Measurements from ENCODE around the gene SV2A. TPM values are rescaled to one million over a fixed set of nuclear protein-coding genes. Genes with fewer than 3 reads are reported as not detected.
A peak's percentile ranks its signal among the peaks of the same experiment; 100 is the strongest.

The SV2A gene, protein sequence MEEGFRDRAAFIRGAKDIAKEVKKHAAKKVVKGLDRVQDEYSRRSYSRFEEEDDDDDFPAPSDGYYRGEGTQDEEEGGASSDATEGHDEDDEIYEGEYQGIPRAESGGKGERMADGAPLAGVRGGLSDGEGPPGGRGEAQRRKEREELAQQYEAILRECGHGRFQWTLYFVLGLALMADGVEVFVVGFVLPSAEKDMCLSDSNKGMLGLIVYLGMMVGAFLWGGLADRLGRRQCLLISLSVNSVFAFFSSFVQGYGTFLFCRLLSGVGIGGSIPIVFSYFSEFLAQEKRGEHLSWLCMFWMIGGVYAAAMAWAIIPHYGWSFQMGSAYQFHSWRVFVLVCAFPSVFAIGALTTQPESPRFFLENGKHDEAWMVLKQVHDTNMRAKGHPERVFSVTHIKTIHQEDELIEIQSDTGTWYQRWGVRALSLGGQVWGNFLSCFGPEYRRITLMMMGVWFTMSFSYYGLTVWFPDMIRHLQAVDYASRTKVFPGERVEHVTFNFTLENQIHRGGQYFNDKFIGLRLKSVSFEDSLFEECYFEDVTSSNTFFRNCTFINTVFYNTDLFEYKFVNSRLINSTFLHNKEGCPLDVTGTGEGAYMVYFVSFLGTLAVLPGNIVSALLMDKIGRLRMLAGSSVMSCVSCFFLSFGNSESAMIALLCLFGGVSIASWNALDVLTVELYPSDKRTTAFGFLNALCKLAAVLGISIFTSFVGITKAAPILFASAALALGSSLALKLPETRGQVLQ
- 1 to 10 TPM; 3.3 to 3.4 TPM for total RNA-seq
- polyA plus RNA-seq (ENCODE audit: insufficient read length in 6 of 6): 1 to 10 TPM; 6.0 to 7.9 (median 6.6) TPM
- long read RNA-seq, donor 1: 0 reads
- long read RNA-seq, donor 2: 0 reads
- long read RNA-seq, donor 3, full-length matches to known transcripts: 1 of 1 reads
- long read RNA-seq, donor 3, partial matches to known transcripts: 0 of 1 reads
- long read RNA-seq, donor 3, other reads (novel, unspliced or antisense): 0 of 1 reads
- long read RNA-seq, donor 4: 0 reads
- long read RNA-seq, donor 5: 0 reads
- long read RNA-seq, donor 6, full-length matches to known transcripts: 2 of 2 reads
- long read RNA-seq, donor 6, partial matches to known transcripts: 0 of 2 reads
- long read RNA-seq, donor 6, other reads (novel, unspliced or antisense): 0 of 2 reads
- long read RNA-seq, donor 7: 0 reads
- long read RNA-seq, donor 8, partial matches to known transcripts: 0 of 1 reads
- long read RNA-seq, donor 8, other reads (novel, unspliced or antisense): 0 of 1 reads
- long read RNA-seq, donor 9: 0 reads
- long read RNA-seq, donor 10, partial matches to known transcripts: 0 of 1 reads
- long read RNA-seq, donor 10, other reads (novel, unspliced or antisense): 1 of 1 reads
- long read RNA-seq, donor 11, full-length matches to known transcripts: 16 of 31 reads
- long read RNA-seq, donor 11, partial matches to known transcripts: 15 of 31 reads
- long read RNA-seq, donor 11, other reads (novel, unspliced or antisense): 0 of 31 reads
- long read RNA-seq, donor 12, full-length matches to known transcripts: 1 of 1 reads
- long read RNA-seq, donor 12, partial matches to known transcripts: 0 of 1 reads
- long read RNA-seq, donor 12, other reads (novel, unspliced or antisense): 0 of 1 reads

- Histone ChIP-seq H3K4me3 (peak within 1 kb of the TSS; percentile 22 to 30), H3K4me1 (peaks cover 0 to 24% of the 10 kb centered on the region in 2 donors), H3K27ac (no peak within 1 kb of the TSS), H3K36me3 (peaks cover 0 to 16% of the 10 kb centered on the region in 2 donors), H3K9me3 (no peaks in the 10 kb centered on the region), H3K27me3 (peaks cover 0 to 23% of the 10 kb centered on the region in 2 donors)
- DNase-seq (peak in 1 of 4 donors; percentile 52), ATAC-seq (peak; percentile 60)
- TF ChIP-seq CTCF (IDR thresholded peaks at IDR 0.05): no peak
- intact Hi-C loops (cut with DNase I): no loop called here
Observed at GRCh38 chr1:149917571-149918144, at the start of gene SV2A. SV2A (minus strand) TSS chr1:149917844; CDS start chr1:149913840, 4,004 bp downstream.

DNA sequence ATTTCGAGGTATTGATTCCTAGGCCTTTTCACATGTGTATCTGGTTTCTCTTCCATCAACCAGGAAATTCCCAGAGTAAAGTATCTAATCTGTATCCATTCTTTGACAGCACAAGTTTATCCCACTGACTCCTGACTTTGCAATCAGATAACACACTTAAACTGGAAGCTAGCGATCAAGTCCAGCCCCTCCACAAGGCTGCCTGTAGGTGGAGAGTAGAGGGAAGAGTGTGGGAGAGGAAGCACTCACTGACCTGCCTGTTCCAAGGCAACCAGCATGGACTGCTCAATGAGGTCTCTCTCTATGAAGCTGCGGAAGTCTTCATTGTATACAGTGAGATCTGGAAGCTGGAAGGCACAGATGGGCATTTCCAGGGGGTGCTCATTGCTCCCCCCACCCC, 49.4 kb upstream of the SV2A start:
- H3K27me3 ChIP-seq: peaks cover 0 to 9% of the 10 kb centered on the region in 2 donors
- H3K9me3 ChIP-seq: no peaks in the 10 kb centered on the region
- H3K4me3 ChIP-seq: no peak overlapping the region
- ATAC-seq (no peak), DNase-seq (no peak)
- H3K36me3 ChIP-seq: peaks cover 0 to 69% of the 10 kb centered on the region in 2 donors
- no peak overlapping the region for H3K27ac ChIP-seq
- intact Hi-C loops (cut with DNase I): loop anchor here in 1 of 2 donors (10.0 kb wide), 1 partner anchor 198 kb away; no protein-coding TSS in a partner anchor
- no peak for TF ChIP-seq CTCF (IDR thresholded peaks at IDR 0.05)
- H3K4me1 ChIP-seq: peaks cover 7 to 21% of the 10 kb centered on the region in 2 donors

DNA sequence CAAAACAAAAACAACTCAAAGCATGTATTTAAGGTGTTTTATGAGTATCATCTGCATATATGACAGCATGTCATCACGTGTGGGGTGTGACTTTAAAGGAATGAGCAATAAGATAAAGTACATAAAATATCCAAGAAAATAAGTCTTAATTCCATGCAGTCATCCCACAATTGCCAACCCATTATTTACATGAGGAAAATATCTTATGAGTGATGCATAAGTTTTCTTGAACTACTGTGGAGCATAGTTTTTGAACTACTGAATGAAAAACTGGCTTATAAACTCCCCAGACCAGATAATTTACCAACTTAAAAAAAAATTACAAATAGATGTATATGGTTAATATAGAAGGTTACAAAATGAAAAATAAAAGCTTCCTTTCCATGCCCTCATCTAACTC, 48.8 kb upstream of the SV2A start:
- Histone ChIP-seq H3K27ac (no peak overlapping the region), H3K9me3 (no peaks in the 10 kb centered on the region), H3K4me1 (peaks cover 7 to 26% of the 10 kb centered on the region in 2 donors), H3K36me3 (peaks cover 0 to 65% of the 10 kb centered on the region in 2 donors), H3K4me3 (no peak overlapping the region), H3K27me3 (peaks cover 0 to 9% of the 10 kb centered on the region in 2 donors)
- ATAC-seq (no peak), DNase-seq (no peak)
- no peak for TF ChIP-seq CTCF (IDR thresholded peaks at IDR 0.05)
- intact Hi-C loops (cut with DNase I): loop anchor here in 1 of 2 donors (10.0 kb wide), 1 partner anchor 198 kb away; no protein-coding TSS in a partner anchor

GRCh38 chr1:149965440-149965839, 47.8 kb upstream of the SV2A start:
- no peak for TF ChIP-seq CTCF (IDR thresholded peaks at IDR 0.05)
- Histone ChIP-seq H3K36me3 (peaks cover 0 to 58% of the 10 kb centered on the region in 2 donors), H3K4me3 (no peak overlapping the region), H3K27me3 (peaks cover 0 to 9% of the 10 kb centered on the region in 2 donors), H3K4me1 (peaks cover 7 to 26% of the 10 kb centered on the region in 2 donors), H3K27ac (no peak overlapping the region), H3K9me3 (no peaks in the 10 kb centered on the region)
- intact Hi-C loops (cut with DNase I): loop anchor here in 1 of 2 donors (10.0 kb wide), 1 partner anchor 199 kb away; no protein-coding TSS in a partner anchor
- DNase-seq: no peak
- ATAC-seq: no peak

Measured in left lung (tissue), 14 donors.